Thyroid gland (tissue), 4 donors: ENCODE results near the gene GRM4. TPM values are rescaled to one million over a fixed set of nuclear protein-coding genes. Genes with fewer than 3 reads are reported as not detected.

Experiments
- DNase-seq, 2 donors: peaks; one replicate each; pipeline ENCODE4 v3.0.0-alpha.2; 2019
- H3K27ac ChIP-seq, 3 donors: fragments of 200-600 bp; sonication (generic); 1 replicate in 2 of 3; 2 replicates in 1 of 3; pipeline ENCODE4 v1.5.1; 2016 to 2019; ENCODE audit warnings: mild to moderate bottlenecking in 1 of 3, moderate library complexity in 1 of 3
- H3K27me3 ChIP-seq: fragments of 200-600 bp; sonication (generic); one replicate; pipeline ENCODE4 v1.5.1; 2019
- H3K36me3 ChIP-seq, 2 donors: fragments of 200-600 bp; sonication (generic); one replicate each; pipeline ENCODE4 v1.5.1; 2016 to 2019
- H3K4me1 ChIP-seq, 2 donors: fragments of 200-600 bp; sonication (generic); one replicate each; pipeline ENCODE4 v1.5.1; 2017 to 2019
- H3K4me3 ChIP-seq, 3 donors: fragments of 200-600 bp; sonication (generic); replicated peaks in 1 of 3; 1 replicate in 2 of 3; 2 replicates in 1 of 3; pipeline ENCODE4 v1.5.1; 2016; ENCODE audit warnings: mild to moderate bottlenecking in 1 of 3
- H3K9me3 ChIP-seq: fragments of 200-600 bp; sonication (generic); one replicate; pipeline ENCODE4 v1.5.1; 2017
- CTCF ChIP-seq, 6 experiments: fragments of 200-600 bp in 3 of 6; fragments of 450-650 bp in 3 of 6; sonication (generic) in 3 of 6; IDR thresholded peaks; one replicate each; pipeline ENCODE4 v1.5.1; 2016 to 2019; ENCODE audit warnings: antibody characterized with exemption in 6 of 6, mild to moderate bottlenecking in 2 of 6, inconsistent platforms in 1 of 6, moderate library complexity in 1 of 6
- POLR2A ChIP-seq, 2 donors: fragments of 450-650 bp; IDR thresholded peaks; one replicate each; pipeline ENCODE4 v1.6.1; 2017; ENCODE audit warnings: antibody characterized with exemption in 2 of 2, mild to moderate bottlenecking in 2 of 2, moderate library complexity in 1 of 2
- WGBS, 2 donors: methylation state at CpG; one replicate each; pipeline ENCODE4 v1.1.5; 2017; 5-methylcytosine and 5-hydroxymethylcytosine counted together
- intact Hi-C: fragments of 100-400 bp; cut with DNase I; formaldehyde crosslinking; loops from one replicate; pipeline ENCODE4 v1.15.1; 2023
- total RNA-seq, 4 donors: library from RNA; depleted of rRNA; stranded (reverse); fragments of >200 nt; gene quantifications; one replicate each; pipeline ENCODE4 v1.2.3, GENCODE V29; 2016

GRM4 gene
- total RNA-seq, 4 donors from 2014 or later, result under 0.01 TPM; not detected in 3

GRCh38 chr6:34070315-34071135, 75.4 kb downstream of the GRM4 start:
- Histone ChIP-seq H3K4me3 (no peak overlapping the region), H3K36me3 (no peaks in the 10 kb centered on the region), H3K27me3 (no peaks in the 10 kb centered on the region), H3K27ac (no peak overlapping the region), H3K9me3 (no peaks in the 10 kb centered on the region), H3K4me1 (no peaks in the 10 kb centered on the region)
- TF ChIP-seq POLR2A (IDR thresholded peaks at IDR 0.05) (no peak), CTCF (IDR thresholded peaks at IDR 0.05) (no peak)
- WGBS, 2 donors, result 80 to 89% methylated on average over 14 of the region's 15 CpGs
- DNase-seq, result no peak
- intact Hi-C loops, result no loop called here

- TF ChIP-seq POLR2A (IDR thresholded peaks at IDR 0.05), result no peak
- TF ChIP-seq CTCF (IDR thresholded peaks at IDR 0.05), result no peak
- H3K27me3 ChIP-seq, result no peaks in the 10 kb centered on the region
- DNase-seq, result no peak
Measured at GRCh38 chr6:34068462-34069044, 77.3 kb downstream of the GRM4 start.

GRCh38 chr6:34067814-34068213, 78.1 kb downstream of the GRM4 start:
- Histone ChIP-seq H3K27me3 (no peaks in the 10 kb centered on the region), H3K36me3 (no peaks in the 10 kb centered on the region), H3K9me3 (no peaks in the 10 kb centered on the region), H3K27ac (no peak overlapping the region), H3K4me1 (no peaks in the 10 kb centered on the region), H3K4me3 (no peak overlapping the region)
- intact Hi-C loops, result no loop called here
- TF ChIP-seq CTCF (IDR thresholded peaks at IDR 0.05) (no peak), POLR2A (IDR thresholded peaks at IDR 0.05) (no peak)
- WGBS, 2 donors, result 53 to 63% methylated on average over 11 to 13 of the region's 13 CpGs
- DNase-seq, result no peak

More at GRCh38 chr6:34068462-34069044, 77.3 kb downstream of the GRM4 start:
- Histone ChIP-seq H3K9me3 (no peaks in the 10 kb centered on the region), H3K4me3 (no peak overlapping the region), H3K4me1 (no peaks in the 10 kb centered on the region), H3K27ac (no peak overlapping the region), H3K36me3 (no peaks in the 10 kb centered on the region)
- WGBS, 2 donors, result 65 to 71% methylated on average over 5 to 8 of the region's 8 CpGs
- intact Hi-C loops, result no loop called here

GRCh38 chr6:34066772-34067770, 78.8 kb downstream of the GRM4 start:
- WGBS, 2 donors, result 64 to 67% methylated on average over 21 of the region's 21 CpGs
- DNase-seq, result no peak
- Histone ChIP-seq H3K36me3 (no peaks in the 10 kb centered on the region), H3K9me3 (no peaks in the 10 kb centered on the region), H3K4me3 (no peak overlapping the region), H3K4me1 (no peaks in the 10 kb centered on the region), H3K27me3 (no peaks in the 10 kb centered on the region), H3K27ac (no peak overlapping the region)
- no peak for TF ChIP-seq POLR2A (IDR thresholded peaks at IDR 0.05)
- no peak for TF ChIP-seq CTCF (IDR thresholded peaks at IDR 0.05)
- intact Hi-C loops, result no loop called here
